Caco-2 (cell line): ENCODE measurements around the gene ATP13A5. TPM values are rescaled to one million over a fixed set of nuclear protein-coding genes. Genes with fewer than 3 reads are reported as not detected.

Experiments
- BruUV-seq: library from RNA; stranded (reverse); fragments of 400-500 nt; replicated peaks from 2 replicates; lab custom pipeline; 2021; lab: Mats Ljungman, UMichigan
- CTCF ChIA-PET: fragments of 300-600 bp; sonication (Branson Sonifier 250); formaldehyde crosslinking; loops from one replicate; lab custom pipeline; 2022; ENCODE audit warnings: antibody characterized with exemption; lab: Charles Lee
- POLR2A ChIA-PET: fragments of 300-600 bp; sonication (Branson Sonifier 250); formaldehyde crosslinking; loops from one replicate; lab custom pipeline; 2022; ENCODE audit warnings: antibody characterized with exemption; lab: Charles Lee
- DNase-seq, 2 experiments: peaks; one replicate each; pipeline versions ENCODE4 v3.0.0 to v3.0.0-alpha.2; 2020 to 2022
- H3K27me3 ChIP-seq: replicated peaks from 2 replicates; pipeline ENCODE4 v1.6.0; 2011; ENCODE audit warnings: low read length; ENCODE audit not compliant: control insufficient read depth, insufficient read depth
- H3K36me3 ChIP-seq: 2 replicates; pipeline ENCODE4 v1.5.1; 2011; ENCODE audit warnings: low read length; ENCODE audit not compliant: control insufficient read depth, insufficient read depth
- H3K4me1 ChIP-seq: fragments of 250-450 bp; sonication (Bioruptor Pico); 2 replicates; pipeline ENCODE4 v1.5.1; 2020; ENCODE audit warnings: mild to moderate bottlenecking
- H3K4me3 ChIP-seq: 2 replicates; pipeline ENCODE4 v1.5.1; 2011; ENCODE audit warnings: low read depth, mild to moderate bottlenecking, control low read depth, low read length
- H3K9me3 ChIP-seq: fragments of 250-450 bp; sonication (Bioruptor Pico); 2 replicates; pipeline ENCODE4 v1.5.1; 2020; ENCODE audit warnings: mild to moderate bottlenecking, moderate library complexity
- H3K27ac Mint-ChIP-seq: one replicate; pipeline ENCODE4 v1.8.0; 2022; ENCODE audit warnings: mixed read lengths; ENCODE audit not compliant: unreplicated experiment
- H3K27me3 Mint-ChIP-seq: one replicate; pipeline ENCODE4 v1.8.0; 2022; ENCODE audit warnings: mixed read lengths; ENCODE audit not compliant: insufficient read depth, unreplicated experiment
- H3K36me3 Mint-ChIP-seq: one replicate; pipeline ENCODE4 v1.8.0; 2022; ENCODE audit warnings: mild to moderate bottlenecking, mixed read lengths; ENCODE audit not compliant: insufficient read depth, unreplicated experiment
- H3K4me1 Mint-ChIP-seq: one replicate; pipeline ENCODE4 v1.8.0; 2022; ENCODE audit warnings: low read depth, mixed read lengths; ENCODE audit not compliant: unreplicated experiment
- H3K4me3 Mint-ChIP-seq: one replicate; pipeline ENCODE4 v1.8.0; 2022; ENCODE audit warnings: mild to moderate bottlenecking, moderate library complexity, mixed read lengths; ENCODE audit not compliant: unreplicated experiment
- H3K9me3 Mint-ChIP-seq: one replicate; pipeline ENCODE4 v1.8.0; 2022; ENCODE audit warnings: mixed read lengths; ENCODE audit not compliant: unreplicated experiment
- intact Hi-C: fragments of 100-400 bp; cut with micrococcal nuclease; formaldehyde crosslinking; loops from one replicate; pipeline ENCODE4 v1.10.0; 2022; ENCODE audit not compliant: unreplicated experiment
- total RNA-seq: library from RNA; stranded (reverse); gene quantifications from 2 replicates; pipeline ENCODE4 v1.2.3, GENCODE V29; 2022
- TF ChIP-seq, protein P1 (sequence below), 2 experiments: fragments of 200-600 bp in 1 of 2; IDR thresholded peaks; 1 replicate in 1 of 2; 2 replicates in 1 of 2; pipeline versions ENCODE4 v1.5.1 to v1.8.0; 2011 to 2022; ENCODE audit warnings: antibody characterized with exemption in 1 of 2, control low read depth in 1 of 2, inconsistent platforms in 1 of 2, low read depth in 1 of 2, low read length in 1 of 2, mild to moderate bottlenecking in 1 of 2, moderate library complexity in 1 of 2; ENCODE audit not compliant: insufficient read depth in 1 of 2, severe bottlenecking in 1 of 2, unreplicated experiment in 1 of 2

ATP13A5 gene
- total RNA-seq, 1 experiment from 2014 or later = not detected

DNA sequence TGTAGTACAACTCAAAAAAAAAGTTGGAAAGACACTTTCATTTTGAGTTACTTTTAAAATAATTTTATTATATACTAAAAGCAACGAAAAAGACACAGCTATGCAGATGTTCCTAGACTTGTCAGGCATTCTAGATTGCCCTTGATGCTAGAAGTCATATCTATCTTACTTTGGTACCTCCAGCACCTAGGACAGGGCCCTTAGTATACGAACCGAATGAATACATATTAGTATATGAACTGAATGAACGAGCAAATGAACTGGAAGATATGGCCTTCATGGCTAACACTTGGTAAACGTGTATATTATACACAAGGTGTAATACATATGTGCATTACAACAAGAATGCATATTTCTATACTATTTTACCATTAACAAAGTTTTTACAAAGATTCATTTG lies 24.1 kb downstream of the ATP13A5 start:
- no peak for DNase-seq
- H3K36me3 Mint-ChIP-seq = no peaks in the 10 kb centered on the region
- POLR2A ChIA-PET = no interaction called here
- H3K27me3 Mint-ChIP-seq = no peaks in the 10 kb centered on the region
- no peaks in the 10 kb centered on the region for H3K9me3 ChIP-seq
- H3K4me1 Mint-ChIP-seq = peaks cover 13% of the 10 kb centered on the region
- no TSS peak for BruUV-seq
- CTCF ChIA-PET = no interaction called here
- no peak overlapping the region for H3K27ac Mint-ChIP-seq
- no peak overlapping the region for H3K4me3 ChIP-seq
- no peak overlapping the region for H3K4me3 Mint-ChIP-seq
- H3K4me1 ChIP-seq = peaks cover 24% of the 10 kb centered on the region
- no peaks in the 10 kb centered on the region for H3K9me3 Mint-ChIP-seq
- H3K27me3 ChIP-seq = no peaks in the 10 kb centered on the region
- intact Hi-C loops = no loop called here
- H3K36me3 ChIP-seq = no peaks in the 10 kb centered on the region
- TF ChIP-seq, protein P1, sequence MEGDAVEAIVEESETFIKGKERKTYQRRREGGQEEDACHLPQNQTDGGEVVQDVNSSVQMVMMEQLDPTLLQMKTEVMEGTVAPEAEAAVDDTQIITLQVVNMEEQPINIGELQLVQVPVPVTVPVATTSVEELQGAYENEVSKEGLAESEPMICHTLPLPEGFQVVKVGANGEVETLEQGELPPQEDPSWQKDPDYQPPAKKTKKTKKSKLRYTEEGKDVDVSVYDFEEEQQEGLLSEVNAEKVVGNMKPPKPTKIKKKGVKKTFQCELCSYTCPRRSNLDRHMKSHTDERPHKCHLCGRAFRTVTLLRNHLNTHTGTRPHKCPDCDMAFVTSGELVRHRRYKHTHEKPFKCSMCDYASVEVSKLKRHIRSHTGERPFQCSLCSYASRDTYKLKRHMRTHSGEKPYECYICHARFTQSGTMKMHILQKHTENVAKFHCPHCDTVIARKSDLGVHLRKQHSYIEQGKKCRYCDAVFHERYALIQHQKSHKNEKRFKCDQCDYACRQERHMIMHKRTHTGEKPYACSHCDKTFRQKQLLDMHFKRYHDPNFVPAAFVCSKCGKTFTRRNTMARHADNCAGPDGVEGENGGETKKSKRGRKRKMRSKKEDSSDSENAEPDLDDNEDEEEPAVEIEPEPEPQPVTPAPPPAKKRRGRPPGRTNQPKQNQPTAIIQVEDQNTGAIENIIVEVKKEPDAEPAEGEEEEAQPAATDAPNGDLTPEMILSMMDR (IDR thresholded peaks at IDR 0.05; ENCODE audit: insufficient read depth in 1 of 2, low read depth in 1 of 2, low read length in 1 of 2, severe bottlenecking in 1 of 2, unreplicated experiment in 1 of 2) = no peak

DNA sequence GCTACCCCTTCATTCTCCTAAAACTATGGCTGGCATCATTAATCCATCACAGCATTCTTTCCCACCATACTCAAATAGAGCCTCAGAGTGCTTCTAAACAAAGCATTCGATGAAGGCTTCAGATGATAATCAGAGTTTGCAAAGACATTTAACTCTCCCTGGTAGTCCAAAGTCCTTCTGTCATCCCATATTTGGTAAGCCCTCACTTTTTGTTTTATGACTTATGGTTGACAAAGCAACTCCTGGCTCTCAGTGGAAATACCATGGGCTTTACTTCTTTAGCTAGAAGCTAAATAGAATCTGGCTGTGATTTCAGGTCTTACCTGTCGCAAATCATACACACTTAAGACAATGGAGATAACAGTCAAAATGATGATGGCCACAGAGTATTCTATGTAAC lies 27.8 kb downstream of the ATP13A5 start:
- Mint-ChIP-seq H3K27me3 (no peaks in the 10 kb centered on the region), H3K4me3 (peak overlapping the region; percentile 52), H3K27ac (no peak overlapping the region), H3K4me1 (peaks cover 19% of the 10 kb centered on the region), H3K36me3 (no peaks in the 10 kb centered on the region), H3K9me3 (no peaks in the 10 kb centered on the region)
- POLR2A ChIA-PET = no interaction called here
- no peaks in the 10 kb centered on the region for H3K36me3 ChIP-seq
- H3K9me3 ChIP-seq = no peaks in the 10 kb centered on the region
- no peaks in the 10 kb centered on the region for H3K27me3 ChIP-seq
- CTCF ChIA-PET = interaction anchor here (0.5 kb wide), 1 partner anchor 17 kb away, joined by 3 read pairs; no protein-coding TSS in a partner anchor
- H3K4me3 ChIP-seq = no peak overlapping the region
- BruUV-seq = no TSS peak
- intact Hi-C loops = loop anchor here (2.0 kb wide), 1 partner anchor 62 kb away; no protein-coding TSS in a partner anchor
- DNase-seq = peak in 1 of 2 experiments; percentile 66
- TF ChIP-seq, protein P1 (IDR thresholded peaks at IDR 0.05; ENCODE audit: insufficient read depth in 1 of 2, low read depth in 1 of 2, low read length in 1 of 2, severe bottlenecking in 1 of 2, unreplicated experiment in 1 of 2) = no peak
- H3K4me1 ChIP-seq = peaks cover 40% of the 10 kb centered on the region

DNA sequence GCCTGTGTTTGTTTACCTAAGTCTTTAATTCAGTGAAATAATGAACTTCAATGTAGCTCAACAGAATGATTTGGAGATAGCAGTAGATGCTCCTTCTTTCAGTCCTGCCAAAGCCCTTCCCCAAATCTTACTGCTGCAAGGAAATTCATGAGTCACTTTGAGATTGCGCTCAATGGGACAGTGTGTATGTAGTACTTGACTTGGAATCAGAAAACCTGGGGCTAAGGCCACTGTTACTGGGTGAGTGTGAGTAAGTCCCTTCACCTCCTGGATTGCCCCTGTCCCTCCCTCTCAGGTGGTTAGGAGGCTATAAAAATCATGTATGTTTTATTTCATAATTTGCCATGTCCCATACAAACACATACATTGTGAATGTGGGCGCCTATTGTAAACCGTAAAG lies 29.9 kb downstream of the ATP13A5 start:
- H3K27me3 ChIP-seq = no peaks in the 10 kb centered on the region
- TF ChIP-seq, protein P1 (IDR thresholded peaks at IDR 0.05; ENCODE audit: insufficient read depth in 1 of 2, low read depth in 1 of 2, low read length in 1 of 2, severe bottlenecking in 1 of 2, unreplicated experiment in 1 of 2) = no peak
- intact Hi-C loops = no loop called here
- no peak overlapping the region for H3K4me3 ChIP-seq
- H3K9me3 ChIP-seq = no peaks in the 10 kb centered on the region
- no peak for DNase-seq
- H3K9me3 Mint-ChIP-seq = no peaks in the 10 kb centered on the region
- H3K4me1 ChIP-seq = peaks cover 40% of the 10 kb centered on the region
- no TSS peak for BruUV-seq
- CTCF ChIA-PET = no interaction called here
- no peak overlapping the region for H3K4me3 Mint-ChIP-seq
- H3K36me3 ChIP-seq = no peaks in the 10 kb centered on the region
- H3K36me3 Mint-ChIP-seq = no peaks in the 10 kb centered on the region
- peaks cover 19% of the 10 kb centered on the region for H3K4me1 Mint-ChIP-seq
- no peaks in the 10 kb centered on the region for H3K27me3 Mint-ChIP-seq
- H3K27ac Mint-ChIP-seq = no peak overlapping the region
- POLR2A ChIA-PET = no interaction called here
